Measurements from ENCODE around the gene TRAPPC12.
"Not testable (repeated sequence)": the region's sequence is repeated elsewhere in the genome, so short reads cannot be mapped to it uniquely, and the experiment has no call there.

The TRAPPC12 gene

DNA sequence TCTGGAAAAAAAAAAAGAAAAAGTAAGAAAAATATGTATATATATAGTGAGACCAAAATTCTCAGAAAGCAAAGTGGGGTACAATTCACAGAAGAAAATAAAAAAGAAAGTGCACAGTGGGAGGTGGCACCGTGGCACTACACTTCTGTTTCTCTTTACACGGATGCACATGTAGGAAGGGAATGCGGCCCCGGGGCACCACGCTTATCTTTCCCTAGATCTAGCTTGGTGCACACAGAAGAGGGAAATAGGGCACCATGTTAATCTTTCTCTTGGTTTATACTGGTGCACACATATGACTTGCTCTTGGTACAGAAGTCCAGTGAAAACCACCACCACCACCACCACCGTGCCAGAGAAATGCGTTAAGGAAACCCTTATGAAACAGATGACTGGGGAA, 33.9 kb upstream of the TRAPPC12 start:
- H3K36me3 ChIP-seq (ENCODE audit: control insufficient read depth, insufficient read depth, low read length), result no peaks in the 10 kb centered on the region
- H3K27me3 ChIP-seq (ENCODE audit: control insufficient read depth, insufficient read depth, low read length, poor library complexity, severe bottlenecking), result no peaks in the 10 kb centered on the region
- H3K4me1 ChIP-seq (ENCODE audit: control insufficient read depth, insufficient read depth, low read length), result peaks cover 3% of the 10 kb centered on the region
- WGBS, 2 experiments, result 98% methylated on average over 7 of the region's 7 CpGs
- no peak overlapping the region for H3K4me3 ChIP-seq (ENCODE audit: insufficient read depth, low read depth, low read length)
- no peaks in the 10 kb centered on the region for H3K9me3 ChIP-seq (ENCODE audit: control insufficient read depth, low read length)
- H3K27ac ChIP-seq (ENCODE audit: insufficient read depth, low read depth, low read length, poor library complexity, severe bottlenecking), result no peak overlapping the region

DNA sequence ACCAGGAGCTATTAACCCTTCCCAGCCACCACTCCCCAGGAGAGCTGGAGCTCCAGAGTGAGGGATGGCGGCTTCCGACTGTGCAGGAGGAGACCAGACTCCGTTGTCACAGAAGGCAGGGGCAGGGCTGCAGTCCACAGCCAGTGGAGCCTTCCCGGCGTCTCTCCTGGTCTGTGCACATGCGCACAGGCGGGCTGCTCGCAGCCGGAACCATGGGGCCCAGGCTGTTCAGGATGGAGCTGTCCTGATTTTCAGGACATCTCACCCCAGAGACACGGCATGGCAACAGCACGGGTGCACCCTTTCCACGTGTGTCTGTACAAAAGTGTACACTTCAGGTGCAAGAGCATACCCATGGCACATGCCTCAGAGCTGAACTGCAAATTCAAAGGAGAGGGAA, 30.7 kb upstream of the TRAPPC12 start:
- H3K9me3 ChIP-seq (ENCODE audit: control insufficient read depth, low read length), result no peaks in the 10 kb centered on the region
- H3K4me1 ChIP-seq (ENCODE audit: control insufficient read depth, insufficient read depth, low read length), result peaks cover 3% of the 10 kb centered on the region
- H3K27me3 ChIP-seq (ENCODE audit: control insufficient read depth, insufficient read depth, low read length, poor library complexity, severe bottlenecking), result no peaks in the 10 kb centered on the region
- H3K4me3 ChIP-seq (ENCODE audit: insufficient read depth, low read depth, low read length), result no peak overlapping the region
- no peak overlapping the region for H3K27ac ChIP-seq (ENCODE audit: insufficient read depth, low read depth, low read length, poor library complexity, severe bottlenecking)
- 92 to 95% methylated on average over 12 of the region's 12 CpGs for whole genome bisulfite sequencing, 2 experiments
- no peaks in the 10 kb centered on the region for H3K36me3 ChIP-seq (ENCODE audit: control insufficient read depth, insufficient read depth, low read length)

DNA sequence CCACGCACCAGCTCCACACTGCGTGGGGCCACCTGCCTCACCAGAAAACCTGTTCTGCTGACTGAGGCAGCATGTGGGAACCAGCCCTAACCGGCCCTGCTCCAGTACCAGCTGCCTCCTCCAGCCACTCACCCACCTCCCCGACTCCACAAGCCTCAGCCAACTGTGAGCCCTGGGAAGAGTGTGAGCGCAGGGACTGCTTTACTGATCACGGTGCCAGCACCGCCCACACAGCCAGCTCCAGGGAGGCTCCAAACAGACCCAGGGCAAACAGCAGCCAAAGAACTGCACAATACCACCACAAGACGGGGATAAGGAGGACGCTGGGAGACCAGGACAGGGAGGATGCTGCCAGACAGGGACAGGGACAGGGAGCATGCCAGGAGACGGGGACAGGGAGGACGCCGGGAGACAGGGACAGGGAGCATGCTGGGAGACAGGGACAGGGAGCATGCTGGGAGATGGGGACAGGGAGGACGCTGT, 30.2 kb upstream of the TRAPPC12 start:
- Histone ChIP-seq H3K27ac (ENCODE audit: insufficient read depth, low read depth, low read length, poor library complexity, severe bottlenecking) (no peak overlapping the region), H3K9me3 (ENCODE audit: control insufficient read depth, low read length) (no peaks in the 10 kb centered on the region), H3K4me3 (ENCODE audit: insufficient read depth, low read depth, low read length) (no peak overlapping the region), H3K36me3 (ENCODE audit: control insufficient read depth, insufficient read depth, low read length) (no peaks in the 10 kb centered on the region), H3K27me3 (ENCODE audit: control insufficient read depth, insufficient read depth, low read length, poor library complexity, severe bottlenecking) (no peaks in the 10 kb centered on the region), H3K4me1 (ENCODE audit: control insufficient read depth, insufficient read depth, low read length) (peaks cover 3% of the 10 kb centered on the region)
- WGBS, 2 experiments, result 88 to 90% methylated on average over 13 of the region's 13 CpGs

DNA sequence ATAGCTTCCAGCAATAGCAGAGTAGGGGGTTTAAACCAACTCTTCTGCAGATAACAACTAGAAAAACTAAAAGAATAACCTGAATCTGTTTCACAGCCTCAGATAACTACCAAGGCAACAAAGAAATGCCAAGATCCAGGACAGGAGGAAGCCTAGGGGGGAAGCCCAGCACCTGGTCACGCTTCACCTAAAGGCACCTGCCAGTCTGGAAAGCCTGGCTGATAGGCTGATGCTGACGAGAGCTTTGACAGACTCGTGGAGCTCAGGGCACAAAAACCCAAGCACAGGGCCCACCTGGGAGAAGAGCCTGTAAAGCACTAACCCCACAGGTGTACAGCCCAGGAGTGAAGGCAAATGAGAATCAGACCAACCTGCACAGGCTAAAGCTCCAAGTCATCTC, 24.5 kb upstream of the TRAPPC12 start:
- no peaks in the 10 kb centered on the region for H3K36me3 ChIP-seq (ENCODE audit: control insufficient read depth, insufficient read depth, low read length)
- 92 to 97% methylated on average over 3 of the region's 3 CpGs for WGBS, 2 experiments

DNA sequence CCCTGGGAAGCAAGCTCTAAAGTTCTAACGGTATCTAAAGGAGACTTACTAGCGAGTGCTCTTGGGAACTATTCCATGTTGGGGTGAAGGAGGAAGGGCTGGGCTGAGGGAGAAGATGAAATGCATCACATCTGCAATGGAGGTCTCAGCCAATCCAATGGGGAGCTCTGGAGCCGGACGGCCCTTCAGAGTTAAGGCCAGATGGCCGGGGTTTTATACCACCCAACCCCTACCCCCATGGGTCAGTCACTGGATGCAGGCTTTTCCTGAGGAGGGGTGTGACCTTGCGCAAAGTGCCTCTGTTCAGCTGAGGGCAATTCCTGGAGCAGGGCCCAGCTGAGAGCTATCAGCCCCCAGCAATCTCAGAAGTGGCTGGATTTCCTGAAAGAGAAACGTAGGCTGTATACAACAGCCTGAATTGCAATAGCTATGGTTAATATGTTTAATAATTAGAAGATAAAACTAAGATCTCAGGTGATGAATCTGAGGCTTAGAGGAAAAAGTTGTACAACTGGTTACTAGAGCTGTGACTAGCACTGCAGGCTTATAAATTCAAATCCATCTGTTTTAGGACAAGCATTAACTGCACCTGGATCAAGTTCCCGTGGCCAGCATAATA, 23.4 kb upstream of the TRAPPC12 start:
- Histone ChIP-seq H3K4me3 (ENCODE audit: insufficient read depth, low read depth, low read length) (no peak overlapping the region), H3K27me3 (ENCODE audit: control insufficient read depth, insufficient read depth, low read length, poor library complexity, severe bottlenecking) (no peaks in the 10 kb centered on the region), H3K36me3 (ENCODE audit: control insufficient read depth, insufficient read depth, low read length) (no peaks in the 10 kb centered on the region), H3K27ac (ENCODE audit: insufficient read depth, low read depth, low read length, poor library complexity, severe bottlenecking) (no peak overlapping the region), H3K9me3 (ENCODE audit: control insufficient read depth, low read length) (no peaks in the 10 kb centered on the region), H3K4me1 (ENCODE audit: control insufficient read depth, insufficient read depth, low read length) (no peaks in the 10 kb centered on the region)
- WGBS, 2 experiments, result 96% methylated on average over 8 of the region's 8 CpGs

More for the DNA sequence above, 24.5 kb upstream of the TRAPPC12 start:
- Histone ChIP-seq H3K9me3 (ENCODE audit: control insufficient read depth, low read length) (no peaks in the 10 kb centered on the region), H3K4me1 (ENCODE audit: control insufficient read depth, insufficient read depth, low read length) (no peaks in the 10 kb centered on the region), H3K4me3 (ENCODE audit: insufficient read depth, low read depth, low read length) (no peak overlapping the region), H3K27ac (ENCODE audit: insufficient read depth, low read depth, low read length, poor library complexity, severe bottlenecking) (no peak overlapping the region), H3K27me3 (ENCODE audit: control insufficient read depth, insufficient read depth, low read length, poor library complexity, severe bottlenecking) (no peaks in the 10 kb centered on the region)

DNA sequence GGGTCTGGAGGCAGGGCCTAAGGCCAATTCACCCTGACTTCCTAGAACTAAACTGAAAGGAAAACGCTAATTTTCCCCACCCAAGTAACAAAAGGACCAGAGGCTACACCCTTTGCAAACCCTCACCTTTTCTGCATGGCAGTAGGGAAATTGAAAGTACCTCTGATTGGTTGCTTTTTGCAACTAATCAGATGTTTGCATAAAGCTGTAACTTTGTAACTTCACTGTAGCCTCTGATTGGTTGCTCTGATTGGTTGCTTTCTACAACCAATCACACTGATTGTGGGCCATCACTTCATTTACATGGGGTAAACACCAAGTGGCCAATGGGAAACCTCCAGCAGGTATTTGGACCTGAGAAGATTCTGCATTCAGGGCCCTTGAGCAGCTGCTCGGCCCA, 22.7 kb upstream of the TRAPPC12 start:
- WGBS, 2 experiments, result 92 to 95% methylated on average over 2 of the region's 2 CpGs
- Histone ChIP-seq H3K9me3 (ENCODE audit: control insufficient read depth, low read length) (no peaks in the 10 kb centered on the region), H3K27me3 (ENCODE audit: control insufficient read depth, insufficient read depth, low read length, poor library complexity, severe bottlenecking) (no peaks in the 10 kb centered on the region), H3K36me3 (ENCODE audit: control insufficient read depth, insufficient read depth, low read length) (no peaks in the 10 kb centered on the region), H3K4me3 (ENCODE audit: insufficient read depth, low read depth, low read length) (no peak overlapping the region), H3K27ac (ENCODE audit: insufficient read depth, low read depth, low read length, poor library complexity, severe bottlenecking) (no peak overlapping the region), H3K4me1 (ENCODE audit: control insufficient read depth, insufficient read depth, low read length) (no peaks in the 10 kb centered on the region)

- not testable (repeated sequence) for H3K4me3 ChIP-seq (ENCODE audit: insufficient read depth, low read depth, low read length); H3K36me3 ChIP-seq (ENCODE audit: control insufficient read depth, insufficient read depth, low read length); H3K27me3 ChIP-seq (ENCODE audit: control insufficient read depth, insufficient read depth, low read length, poor library complexity, severe bottlenecking); H3K27ac ChIP-seq (ENCODE audit: insufficient read depth, low read depth, low read length, poor library complexity, severe bottlenecking); H3K4me1 ChIP-seq (ENCODE audit: control insufficient read depth, insufficient read depth, low read length); H3K9me3 ChIP-seq (ENCODE audit: control insufficient read depth, low read length)
- 92 to 98% methylated on average over 2 of the region's 2 CpGs for WGBS, 2 experiments
These were observed 22.0 kb upstream of the TRAPPC12 start for GRCh38 chr2:3357446-3357845.

DNA sequence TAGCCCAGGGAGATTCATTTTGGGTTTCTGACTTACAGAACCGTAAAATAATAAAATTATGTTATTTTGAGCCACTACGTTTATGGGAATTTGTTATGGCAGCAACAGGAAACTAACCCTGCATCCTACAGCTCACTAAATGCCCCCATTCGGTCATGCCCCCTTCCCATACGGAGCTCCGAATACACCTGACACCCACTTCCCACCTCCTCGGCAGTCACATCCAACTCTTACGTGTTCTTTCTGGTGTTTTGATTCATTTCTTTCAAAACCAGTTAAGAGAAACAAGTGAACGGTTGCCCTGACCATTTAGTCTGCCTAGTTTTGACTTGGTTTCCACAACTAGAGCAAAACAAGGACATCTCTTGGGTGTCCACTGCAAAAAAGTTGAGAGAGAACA, 21.6 kb upstream of the TRAPPC12 start:
- no peaks in the 10 kb centered on the region for H3K9me3 ChIP-seq (ENCODE audit: control insufficient read depth, low read length)
- H3K27ac ChIP-seq (ENCODE audit: insufficient read depth, low read depth, low read length, poor library complexity, severe bottlenecking), result no peak overlapping the region
- H3K4me3 ChIP-seq (ENCODE audit: insufficient read depth, low read depth, low read length), result no peak overlapping the region
- no peaks in the 10 kb centered on the region for H3K27me3 ChIP-seq (ENCODE audit: control insufficient read depth, insufficient read depth, low read length, poor library complexity, severe bottlenecking)
- 92 to 95% methylated on average over 8 of the region's 8 CpGs for WGBS, 2 experiments
- H3K4me1 ChIP-seq (ENCODE audit: control insufficient read depth, insufficient read depth, low read length), result peaks cover 5% of the 10 kb centered on the region
- no peaks in the 10 kb centered on the region for H3K36me3 ChIP-seq (ENCODE audit: control insufficient read depth, insufficient read depth, low read length)

- Histone ChIP-seq H3K36me3 (ENCODE audit: control insufficient read depth, insufficient read depth, low read length) (no peaks in the 10 kb centered on the region), H3K4me3 (ENCODE audit: insufficient read depth, low read depth, low read length) (no peak overlapping the region), H3K4me1 (ENCODE audit: control insufficient read depth, insufficient read depth, low read length) (peaks cover 7% of the 10 kb centered on the region), H3K27me3 (ENCODE audit: control insufficient read depth, insufficient read depth, low read length, poor library complexity, severe bottlenecking) (no peaks in the 10 kb centered on the region), H3K9me3 (ENCODE audit: control insufficient read depth, low read length) (no peaks in the 10 kb centered on the region), H3K27ac (ENCODE audit: insufficient read depth, low read depth, low read length, poor library complexity, severe bottlenecking) (no peak overlapping the region)
- 83% methylated on average over 17 of the region's 17 CpGs for WGBS, 2 experiments
These were observed 17.7 kb upstream of the TRAPPC12 start for GRCh38 chr2:3361518-3362389.

GRCh38 chr2:3365219-3365618, 14.3 kb upstream of the TRAPPC12 start:
- no peak overlapping the region for H3K27ac ChIP-seq (ENCODE audit: insufficient read depth, low read depth, low read length, poor library complexity, severe bottlenecking)
- H3K27me3 ChIP-seq (ENCODE audit: control insufficient read depth, insufficient read depth, low read length, poor library complexity, severe bottlenecking), result no peaks in the 10 kb centered on the region
- H3K4me1 ChIP-seq (ENCODE audit: control insufficient read depth, insufficient read depth, low read length), result peaks cover 7% of the 10 kb centered on the region
- 89 to 92% methylated on average over 4 of the region's 5 CpGs for WGBS, 2 experiments
- no peaks in the 10 kb centered on the region for H3K36me3 ChIP-seq (ENCODE audit: control insufficient read depth, insufficient read depth, low read length)
- H3K9me3 ChIP-seq (ENCODE audit: control insufficient read depth, low read length), result no peaks in the 10 kb centered on the region
- H3K4me3 ChIP-seq (ENCODE audit: insufficient read depth, low read depth, low read length), result no peak overlapping the region
